ENCODE results near the gene TTC39B. TPM values are rescaled to one million over a fixed set of nuclear protein-coding genes. Genes with fewer than 3 reads are reported as not detected.

The TTC39B gene
- total RNA-seq, 1 donor from 2014 or later, result 49.2 TPM

- ATAC-seq (no peak), DNase-seq (no peak)
- Histone ChIP-seq H3K27me3 (ENCODE audit: low read depth) (no peaks in the 10 kb centered on the region), H3K4me3 (no peak overlapping the region), H3K9me3 (no peaks in the 10 kb centered on the region), H3K36me3 (peaks cover 49% of the 10 kb centered on the region), H3K27ac (no peak overlapping the region), H3K4me1 (no peaks in the 10 kb centered on the region)
- intact Hi-C loops (cut with DNase I), result no loop called here
- TF ChIP-seq CTCF (IDR thresholded peaks at IDR 0.05), result no peak
Observed at GRCh38 chr9:15178631-15179030, 128.4 kb downstream of the TTC39B start.

- H3K27ac ChIP-seq, result no peak overlapping the region
- intact Hi-C loops (cut with DNase I), result no loop called here
- peaks cover 46% of the 10 kb centered on the region for H3K36me3 ChIP-seq
- no peak overlapping the region for H3K4me3 ChIP-seq
- TF ChIP-seq CTCF (IDR thresholded peaks at IDR 0.05), result no peak
- DNase-seq (no peak), ATAC-seq (no peak)
- H3K4me1 ChIP-seq, result no peaks in the 10 kb centered on the region
- no peaks in the 10 kb centered on the region for H3K9me3 ChIP-seq
- H3K27me3 ChIP-seq (ENCODE audit: low read depth), result no peaks in the 10 kb centered on the region
Observed at GRCh38 chr9:15176836-15177235, 130.2 kb downstream of the TTC39B start.

GRCh38 chr9:15163931-15164330 lies 143.1 kb downstream of the TTC39B start:
- intact Hi-C loops (cut with DNase I), result no loop called here

GRCh38 chr9:15161753-15162152 lies 145.3 kb downstream of the TTC39B start:
- intact Hi-C loops (cut with DNase I), result no loop called here
- no peak for ATAC-seq
- no peak overlapping the region for H3K27ac ChIP-seq
- H3K27me3 ChIP-seq (ENCODE audit: low read depth), result no peaks in the 10 kb centered on the region
- H3K9me3 ChIP-seq, result no peaks in the 10 kb centered on the region
- no peak for TF ChIP-seq CTCF (IDR thresholded peaks at IDR 0.05)
- DNase-seq, result no peak
- H3K4me3 ChIP-seq, result no peak overlapping the region
- no peaks in the 10 kb centered on the region for H3K4me1 ChIP-seq
- H3K36me3 ChIP-seq, result no peaks in the 10 kb centered on the region

More at GRCh38 chr9:15163931-15164330, 143.1 kb downstream of the TTC39B start:
- H3K36me3 ChIP-seq, result peaks cover 11% of the 10 kb centered on the region
- DNase-seq, result no peak
- no peak for TF ChIP-seq CTCF (IDR thresholded peaks at IDR 0.05)
- H3K4me3 ChIP-seq, result no peak overlapping the region
- H3K9me3 ChIP-seq, result no peaks in the 10 kb centered on the region
- H3K27me3 ChIP-seq (ENCODE audit: low read depth), result no peaks in the 10 kb centered on the region
- H3K27ac ChIP-seq, result no peak overlapping the region
- ATAC-seq, result no peak
- no peaks in the 10 kb centered on the region for H3K4me1 ChIP-seq

GRCh38 chr9:15160673-15161072 lies 146.3 kb downstream of the TTC39B start:
- ATAC-seq (no peak), DNase-seq (no peak)
- no peak for TF ChIP-seq CTCF (IDR thresholded peaks at IDR 0.05)
- H3K4me3 ChIP-seq, result no peak overlapping the region
- no peaks in the 10 kb centered on the region for H3K36me3 ChIP-seq
- no peak overlapping the region for H3K27ac ChIP-seq
- H3K9me3 ChIP-seq, result no peaks in the 10 kb centered on the region
- intact Hi-C loops (cut with DNase I), result no loop called here
- no peaks in the 10 kb centered on the region for H3K27me3 ChIP-seq (ENCODE audit: low read depth)
- H3K4me1 ChIP-seq, result no peaks in the 10 kb centered on the region

GRCh38 chr9:15158064-15158463 lies 149.0 kb downstream of the TTC39B start:
- no peaks in the 10 kb centered on the region for H3K27me3 ChIP-seq (ENCODE audit: low read depth)
- intact Hi-C loops (cut with DNase I), result no loop called here
- H3K27ac ChIP-seq, result no peak overlapping the region
- H3K4me3 ChIP-seq, result no peak overlapping the region
- H3K9me3 ChIP-seq, result no peaks in the 10 kb centered on the region
- DNase-seq (no peak), ATAC-seq (no peak)
- no peaks in the 10 kb centered on the region for H3K36me3 ChIP-seq
- no peaks in the 10 kb centered on the region for H3K4me1 ChIP-seq
- TF ChIP-seq CTCF (IDR thresholded peaks at IDR 0.05), result no peak
